Measurements from ENCODE around the gene C19orf33.

- TF ChIP-seq POLR2AphosphoS5 (IDR thresholded peaks at IDR 0.05; ENCODE audit: low read depth, low read length) (no peak), REST (IDR thresholded peaks at IDR 0.05; ENCODE audit: insufficient read depth in 1 of 2, low read depth in 2 of 2, low read length in 2 of 2) (no peak), SIN3A (IDR thresholded peaks at IDR 0.05; ENCODE audit: borderline replicate concordance, insufficient read depth, low read length) (no peak), TAF1 (IDR thresholded peaks at IDR 0.05; ENCODE audit: borderline replicate concordance, insufficient read depth, low read length) (no peak)
Observed at GRCh38 chr19:38320969-38321339, 16.9 kb downstream of the C19orf33 start.
